ENCODE data around the gene RAB15.

RAB15 gene

DNA sequence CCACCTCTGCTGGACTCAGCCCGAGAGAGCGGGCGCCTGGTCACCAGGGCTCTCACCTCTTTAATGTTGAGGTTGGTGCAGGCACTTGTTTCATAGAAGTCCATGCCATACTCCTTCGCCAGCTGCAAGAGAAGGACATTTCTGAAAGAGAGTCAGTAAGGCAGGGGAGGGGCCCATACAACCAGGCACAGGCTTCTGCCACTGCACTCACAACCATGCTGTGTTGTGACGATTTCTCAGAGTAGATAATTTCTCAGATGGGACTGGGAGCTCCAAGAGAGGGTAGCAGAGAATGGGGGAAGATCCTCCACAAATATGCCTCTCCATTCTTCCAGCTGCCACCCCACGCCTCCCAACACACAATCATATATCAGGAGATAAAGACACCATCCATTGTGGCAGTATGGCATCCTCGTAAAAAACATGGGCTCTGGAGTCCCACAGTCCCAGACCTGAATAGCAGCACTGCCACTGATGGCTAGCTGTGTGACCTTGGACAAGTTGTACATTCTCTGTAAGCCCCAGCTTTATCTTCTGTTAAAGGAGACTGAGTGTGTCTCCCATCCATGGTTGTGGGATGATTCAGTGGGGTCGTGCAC lies 23.4 kb downstream of the RAB15 start:
- Histone ChIP-seq H3K27ac (ENCODE audit: extremely low read depth, low read depth, low read length) (no peak overlapping the region), H3K4me3 (ENCODE audit: low read depth, low read length) (no peak overlapping the region), H3K4me1 (ENCODE audit: control insufficient read depth, insufficient read depth, low read length) (no peaks in the 10 kb centered on the region), H3K36me3 (ENCODE audit: control insufficient read depth in 2 of 2, insufficient read depth in 1 of 2, low read length in 2 of 2) (peaks cover 0 to 54% of the 10 kb centered on the region in 2 experiments; a peak in 1 of 3 replicates), H3K9me3 (ENCODE audit: control insufficient read depth, insufficient read depth, low read depth, low read length) (no peaks in the 10 kb centered on the region)
- TF ChIP-seq ZBTB7A (tag by site-specific recombination; IDR thresholded peaks at IDR 0.05; ENCODE audit: low read depth) = no peak
- TF ChIP-seq ZNF585B (tag by site-specific recombination; IDR thresholded peaks at IDR 0.05) = no peak
- TF ChIP-seq ZNF274 (IDR thresholded peaks at IDR 0.05; ENCODE audit: low read length) = no peak
- TF ChIP-seq ZNF274 (tag by site-specific recombination; IDR thresholded peaks at IDR 0.05; ENCODE audit: borderline replicate concordance) = no peak
- no peak for TF ChIP-seq OSR2 (tag by site-specific recombination; IDR thresholded peaks at IDR 0.05)
- no peak for TF ChIP-seq ZNF155 (tag by site-specific recombination; IDR thresholded peaks at IDR 0.05)
- TF ChIP-seq ZFP37 (tag by site-specific recombination; IDR thresholded peaks at IDR 0.05) = no peak
- no peak for TF ChIP-seq ZNF596 (tag by site-specific recombination; IDR thresholded peaks at IDR 0.05)
- TF ChIP-seq ZNF549 (tag by site-specific recombination; IDR thresholded peaks at IDR 0.05) = no peak
- no peak for TF ChIP-seq ZNF664 (tag by site-specific recombination; IDR thresholded peaks at IDR 0.05)
- no peak for TF ChIP-seq ZNF175 (tag by site-specific recombination; IDR thresholded peaks at IDR 0.05)
- TF ChIP-seq SCRT2 (tag by site-specific recombination; IDR thresholded peaks at IDR 0.05) = no peak
- TF ChIP-seq SETDB1 (IDR thresholded peaks at IDR 0.05; ENCODE audit: insufficient read length, low read length) = no peak
- no peak for TF ChIP-seq ZNF600 (tag by site-specific recombination; IDR thresholded peaks at IDR 0.05)
- TF ChIP-seq, protein P1, sequence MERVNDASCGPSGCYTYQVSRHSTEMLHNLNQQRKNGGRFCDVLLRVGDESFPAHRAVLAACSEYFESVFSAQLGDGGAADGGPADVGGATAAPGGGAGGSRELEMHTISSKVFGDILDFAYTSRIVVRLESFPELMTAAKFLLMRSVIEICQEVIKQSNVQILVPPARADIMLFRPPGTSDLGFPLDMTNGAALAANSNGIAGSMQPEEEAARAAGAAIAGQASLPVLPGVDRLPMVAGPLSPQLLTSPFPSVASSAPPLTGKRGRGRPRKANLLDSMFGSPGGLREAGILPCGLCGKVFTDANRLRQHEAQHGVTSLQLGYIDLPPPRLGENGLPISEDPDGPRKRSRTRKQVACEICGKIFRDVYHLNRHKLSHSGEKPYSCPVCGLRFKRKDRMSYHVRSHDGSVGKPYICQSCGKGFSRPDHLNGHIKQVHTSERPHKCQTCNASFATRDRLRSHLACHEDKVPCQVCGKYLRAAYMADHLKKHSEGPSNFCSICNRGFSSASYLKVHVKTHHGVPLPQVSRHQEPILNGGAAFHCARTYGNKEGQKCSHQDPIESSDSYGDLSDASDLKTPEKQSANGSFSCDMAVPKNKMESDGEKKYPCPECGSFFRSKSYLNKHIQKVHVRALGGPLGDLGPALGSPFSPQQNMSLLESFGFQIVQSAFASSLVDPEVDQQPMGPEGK (tag by site-specific recombination; IDR thresholded peaks at IDR 0.05) = no peak
- TF ChIP-seq ZXDB (tag by site-specific recombination; IDR thresholded peaks at IDR 0.05) = no peak
- TF ChIP-seq ZNF654 (tag by site-specific recombination; IDR thresholded peaks at IDR 0.05; ENCODE audit: low read depth) = no peak
- TF ChIP-seq ZNF792 (tag by site-specific recombination; IDR thresholded peaks at IDR 0.05) = no peak
- CTCF ChIA-PET = interaction anchor here (0.7 kb wide), 1 partner anchor 23 kb away, joined by 3 read pairs; no protein-coding TSS in a partner anchor
- POLR2A ChIA-PET = no interaction called here

DNA sequence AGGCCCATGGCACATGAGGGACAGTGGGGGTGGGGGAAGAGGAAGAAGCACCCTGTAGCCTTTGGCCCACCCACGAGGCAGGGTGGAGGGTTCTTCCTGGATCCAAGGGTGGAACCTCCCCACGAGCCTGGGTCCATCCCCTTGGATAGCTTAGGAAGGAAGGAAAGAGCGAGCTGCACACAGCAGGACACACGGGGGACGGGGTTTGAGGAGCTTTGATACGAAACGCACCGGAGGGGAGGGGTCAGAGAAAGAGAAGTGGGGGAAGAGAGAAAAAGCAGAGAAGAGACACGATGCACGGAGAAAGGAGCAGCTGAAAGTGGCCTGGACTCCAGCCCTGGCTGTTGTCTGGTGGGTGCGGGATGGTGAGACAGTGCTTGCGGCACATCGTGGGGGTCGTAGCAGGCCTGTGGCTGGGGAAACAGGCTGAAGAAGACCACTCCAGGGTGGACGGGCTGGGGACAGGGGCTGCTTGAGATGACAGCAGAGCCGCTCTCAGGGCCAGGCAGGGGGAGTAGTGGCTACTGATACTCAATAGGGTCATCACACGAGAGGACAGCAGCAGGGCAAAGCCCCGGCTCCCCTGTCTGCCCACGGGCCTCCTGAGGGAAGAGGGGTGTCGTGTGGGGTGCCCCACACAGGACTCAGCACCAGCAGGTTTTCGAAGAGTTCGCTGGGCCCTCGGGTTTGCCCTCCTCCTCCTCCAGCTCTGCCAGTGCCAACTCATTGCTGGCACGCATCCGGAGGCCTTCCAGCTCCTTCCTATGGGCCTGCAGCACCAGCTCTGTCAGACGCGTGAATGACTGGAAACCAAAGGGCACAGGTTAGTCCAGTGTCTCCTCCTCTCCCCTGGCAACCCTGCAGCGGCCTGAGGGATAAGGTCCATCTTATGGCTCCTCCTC lies 24.2 kb downstream of the RAB15 start:
- TF ChIP-seq ZNF24 (tag by site-specific recombination; IDR thresholded peaks at IDR 0.05) (no peak), ZNF585B (tag by site-specific recombination; IDR thresholded peaks at IDR 0.05) (no peak), ZIC2 (tag by site-specific recombination; IDR thresholded peaks at IDR 0.05) (no peak), ZBTB7A (tag by site-specific recombination; IDR thresholded peaks at IDR 0.05; ENCODE audit: low read depth) (no peak), ZNF214 (tag by site-specific recombination; IDR thresholded peaks at IDR 0.05; ENCODE audit: borderline replicate concordance) (no peak), ZNF664 (tag by site-specific recombination; IDR thresholded peaks at IDR 0.05) (no peak), ZNF292 (tag by site-specific recombination; IDR thresholded peaks at IDR 0.05; ENCODE audit: borderline replicate concordance, low read depth) (no peak), ZNF521 (tag by site-specific recombination; IDR thresholded peaks at IDR 0.05) (no peak), KLF10 (tag by site-specific recombination; IDR thresholded peaks at IDR 0.05) (no peak), ZNF155 (tag by site-specific recombination; IDR thresholded peaks at IDR 0.05) (no peak)
- TF ChIP-seq, protein P2, sequence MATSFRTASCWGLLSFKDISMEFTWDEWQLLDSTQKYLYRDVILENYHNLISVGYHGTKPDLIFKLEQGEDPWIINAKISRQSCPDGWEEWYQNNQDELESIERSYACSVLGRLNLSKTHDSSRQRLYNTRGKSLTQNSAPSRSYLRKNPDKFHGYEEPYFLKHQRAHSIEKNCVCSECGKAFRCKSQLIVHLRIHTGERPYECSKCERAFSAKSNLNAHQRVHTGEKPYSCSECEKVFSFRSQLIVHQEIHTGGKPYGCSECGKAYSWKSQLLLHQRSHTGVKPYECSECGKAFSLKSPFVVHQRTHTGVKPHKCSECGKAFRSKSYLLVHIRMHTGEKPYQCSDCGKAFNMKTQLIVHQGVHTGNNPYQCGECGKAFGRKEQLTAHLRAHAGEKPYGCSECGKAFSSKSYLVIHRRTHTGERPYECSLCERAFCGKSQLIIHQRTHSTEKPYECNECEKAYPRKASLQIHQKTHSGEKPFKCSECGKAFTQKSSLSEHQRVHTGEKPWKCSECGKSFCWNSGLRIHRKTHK (tag by site-specific recombination; IDR thresholded peaks at IDR 0.05) = no peak
- CTCF ChIA-PET = interaction anchor here (0.6 to 0.7 kb wide), 3 partner anchors 23 to 172 kb away, joined by 3 to 7 read pairs (median 4); no protein-coding TSS in a partner anchor
- Histone ChIP-seq H3K36me3 (ENCODE audit: control insufficient read depth in 2 of 2, insufficient read depth in 1 of 2, low read length in 2 of 2) (peaks cover 0 to 58% of the 10 kb centered on the region in 2 experiments; a peak in 1 of 3 replicates), H3K4me1 (ENCODE audit: control insufficient read depth, insufficient read depth, low read length) (no peaks in the 10 kb centered on the region), H3K27ac (ENCODE audit: extremely low read depth, low read depth, low read length) (no peak overlapping the region), H3K4me3 (ENCODE audit: low read depth, low read length) (no peak overlapping the region), H3K9me3 (ENCODE audit: control insufficient read depth, insufficient read depth, low read depth, low read length) (no peaks in the 10 kb centered on the region)
- POLR2A ChIA-PET = no interaction called here
